Measurements from ENCODE around the gene RBL2.

The RBL2 gene

GRCh38 chr16:53449816-53450517, 15.7 kb downstream of the RBL2 start:
- no peak for TF ChIP-seq CTCF (IDR thresholded peaks at IDR 0.05; ENCODE audit: low read depth, low read length)
- no peak overlapping the region for H3K4me3 ChIP-seq (replicated peaks in 1 of 2; ENCODE audit: low read depth in 2 of 2, low read length in 2 of 2)
- no peak for DNase-seq (ENCODE audit: low read depth in 2 of 2)

- no peak for TF ChIP-seq CTCF (IDR thresholded peaks at IDR 0.05; ENCODE audit: low read depth, low read length)
- H3K4me3 ChIP-seq (replicated peaks in 1 of 2; ENCODE audit: low read depth in 2 of 2, low read length in 2 of 2), result no peak overlapping the region
- no peak for DNase-seq (ENCODE audit: low read depth in 2 of 2)
Measured at GRCh38 chr16:53453928-53454327, 19.7 kb downstream of the RBL2 start.

- no peak overlapping the region for H3K4me3 ChIP-seq (replicated peaks in 1 of 2; ENCODE audit: low read depth in 2 of 2, low read length in 2 of 2)
- no peak for TF ChIP-seq CTCF (IDR thresholded peaks at IDR 0.05; ENCODE audit: low read depth, low read length)
- DNase-seq (ENCODE audit: low read depth in 2 of 2), result no peak
Measured at GRCh38 chr16:53456625-53457024, 22.4 kb downstream of the RBL2 start.

- TF ChIP-seq CTCF (IDR thresholded peaks at IDR 0.05; ENCODE audit: low read depth, low read length), result no peak
- no peak for DNase-seq (ENCODE audit: low read depth in 2 of 2)
- H3K4me3 ChIP-seq (replicated peaks in 1 of 2; ENCODE audit: low read depth in 2 of 2, low read length in 2 of 2), result no peak overlapping the region
Measured at GRCh38 chr16:53457670-53458069, 23.4 kb downstream of the RBL2 start.

- H3K4me3 ChIP-seq (replicated peaks in 1 of 2; ENCODE audit: low read depth in 2 of 2, low read length in 2 of 2), result no peak overlapping the region
- TF ChIP-seq CTCF (IDR thresholded peaks at IDR 0.05; ENCODE audit: low read depth, low read length), result no peak
- DNase-seq (ENCODE audit: low read depth in 2 of 2), result no peak
Measured at GRCh38 chr16:53458635-53459034, 24.4 kb downstream of the RBL2 start.

- DNase-seq (ENCODE audit: low read depth in 2 of 2), result peak; percentile 79 to 86
- TF ChIP-seq CTCF (IDR thresholded peaks at IDR 0.05; ENCODE audit: low read depth, low read length), result no peak
- no peak overlapping the region for H3K4me3 ChIP-seq (replicated peaks in 1 of 2; ENCODE audit: low read depth in 2 of 2, low read length in 2 of 2)
Measured at GRCh38 chr16:53465606-53466280, 31.5 kb downstream of the RBL2 start.

Measured in cardiac fibroblast (primary cell).